ENCODE measurements around the gene RACGAP1. TPM values are rescaled to one million over a fixed set of nuclear protein-coding genes. Genes with fewer than 3 reads are reported as not detected.

The RACGAP1 gene
- polyA plus RNA-seq, 3 donors = 3.1 to 5.4 (median 3.6) TPM

DNA sequence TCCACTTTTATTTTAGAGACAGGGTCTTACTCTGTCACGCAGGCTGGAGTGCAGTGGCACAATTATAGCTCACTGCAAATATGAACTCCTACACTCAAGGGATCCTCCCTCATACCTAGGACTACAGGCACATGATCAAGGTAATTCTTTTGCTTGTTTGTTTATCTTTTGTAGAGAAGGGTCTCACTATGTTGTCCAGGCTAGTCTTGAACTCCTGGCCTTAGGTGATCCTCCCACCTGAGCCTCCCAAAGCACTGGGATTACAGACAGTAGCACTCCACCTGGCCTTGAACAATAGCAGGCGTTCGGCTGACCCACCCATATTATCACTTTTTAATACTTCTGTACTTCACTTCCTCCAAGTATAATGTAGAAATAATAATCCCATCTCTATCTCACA is 1.4 kb upstream of the RACGAP1 start:
- Histone ChIP-seq H3K9ac (ENCODE audit: insufficient read depth, low read length, poor library complexity, severe bottlenecking) (no peak overlapping the region), H3K9me3 (replicated peaks in 1 of 2; ENCODE audit: control insufficient read depth in 1 of 2, insufficient read depth in 1 of 2, low read length in 2 of 2) (no peaks in the 10 kb centered on the region), H3K4me3 (replicated peaks in 1 of 3; ENCODE audit: low read depth in 2 of 3, low read length in 3 of 3) (no peak overlapping the region), H3K27me3 (ENCODE audit: control insufficient read depth in 2 of 2, insufficient read depth in 2 of 2, low read length in 2 of 2) (no peaks in the 10 kb centered on the region), H3K27ac (ENCODE audit: low read depth in 1 of 2, low read length in 2 of 2) (no peak overlapping the region), H3K4me2 (replicated peaks; ENCODE audit: extremely low read depth, low read length, poor library complexity, severe bottlenecking) (no peak overlapping the region), H2AFZ (ENCODE audit: insufficient read depth, low read depth, low read length, poor library complexity, severe bottlenecking) (no peak overlapping the region), H3K36me3 (replicated peaks in 1 of 2; ENCODE audit: control insufficient read depth in 1 of 2, insufficient read depth in 2 of 2, low read length in 2 of 2) (peaks cover 4 to 16% of the 10 kb centered on the region in 2 donors), H3K79me2 (ENCODE audit: insufficient read depth, low read length) (peaks cover 37% of the 10 kb centered on the region), H3K4me1 (ENCODE audit: control insufficient read depth in 1 of 2, insufficient read depth in 2 of 2, low read length in 2 of 2) (peaks cover 14% of the 10 kb centered on the region in 2 donors), H4K20me1 (ENCODE audit: insufficient read depth, low read length) (no peaks in the 10 kb centered on the region)
- WGBS (ENCODE audit: insufficient coverage) = 100% methylated on average over 1 of the region's 3 CpGs
- peaks cover 18 to 33% of the 10 kb centered on the region in 2 donors for H3K36me3 Mint-ChIP-seq
- no peaks in the 10 kb centered on the region for H3K9me3 Mint-ChIP-seq
- peaks cover 0 to 2% (median 0%) of the 10 kb centered on the region in 3 donors for H3K27me3 Mint-ChIP-seq (ENCODE audit: low read depth in 3 of 3)
- H3K27ac Mint-ChIP-seq = peak overlapping the region in 1 of 7 donors; percentile 35
- TF ChIP-seq, protein P1, sequence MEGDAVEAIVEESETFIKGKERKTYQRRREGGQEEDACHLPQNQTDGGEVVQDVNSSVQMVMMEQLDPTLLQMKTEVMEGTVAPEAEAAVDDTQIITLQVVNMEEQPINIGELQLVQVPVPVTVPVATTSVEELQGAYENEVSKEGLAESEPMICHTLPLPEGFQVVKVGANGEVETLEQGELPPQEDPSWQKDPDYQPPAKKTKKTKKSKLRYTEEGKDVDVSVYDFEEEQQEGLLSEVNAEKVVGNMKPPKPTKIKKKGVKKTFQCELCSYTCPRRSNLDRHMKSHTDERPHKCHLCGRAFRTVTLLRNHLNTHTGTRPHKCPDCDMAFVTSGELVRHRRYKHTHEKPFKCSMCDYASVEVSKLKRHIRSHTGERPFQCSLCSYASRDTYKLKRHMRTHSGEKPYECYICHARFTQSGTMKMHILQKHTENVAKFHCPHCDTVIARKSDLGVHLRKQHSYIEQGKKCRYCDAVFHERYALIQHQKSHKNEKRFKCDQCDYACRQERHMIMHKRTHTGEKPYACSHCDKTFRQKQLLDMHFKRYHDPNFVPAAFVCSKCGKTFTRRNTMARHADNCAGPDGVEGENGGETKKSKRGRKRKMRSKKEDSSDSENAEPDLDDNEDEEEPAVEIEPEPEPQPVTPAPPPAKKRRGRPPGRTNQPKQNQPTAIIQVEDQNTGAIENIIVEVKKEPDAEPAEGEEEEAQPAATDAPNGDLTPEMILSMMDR (IDR thresholded peaks at IDR 0.05) = no peak
- DNase-seq = no peak
- H3K4me3 Mint-ChIP-seq = no peak overlapping the region
- intact Hi-C loops (cut with micrococcal nuclease) = no loop called here
- peaks cover 34% of the 10 kb centered on the region for H3K4me1 Mint-ChIP-seq

DNA sequence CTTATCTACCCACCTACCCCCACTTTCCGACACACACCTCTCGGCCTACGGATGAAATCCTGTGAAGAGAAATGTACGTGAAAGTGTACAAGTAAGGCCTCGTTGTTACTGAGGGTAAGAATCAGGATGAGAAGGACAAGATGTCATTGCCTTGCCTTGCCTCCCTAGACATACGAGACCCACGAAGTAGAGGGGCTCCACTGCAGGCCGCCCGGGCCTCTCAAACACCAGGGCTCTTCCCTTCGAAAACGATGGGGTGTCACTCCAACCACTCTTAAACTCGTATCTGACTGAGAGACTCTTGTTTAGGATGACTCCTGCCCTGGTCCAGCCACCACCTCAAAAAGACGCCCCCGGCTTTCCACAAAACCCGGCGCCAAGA is 498 bp downstream of the RACGAP1 start:
- TF ChIP-seq, protein P1 (IDR thresholded peaks at IDR 0.05) = no peak
- Histone ChIP-seq H3K4me3 (replicated peaks in 1 of 3; ENCODE audit: low read depth in 2 of 3, low read length in 3 of 3) (peak overlapping the region; percentile 66 to 91 (median 82)), H3K79me2 (ENCODE audit: insufficient read depth, low read length) (peaks cover 56% of the 10 kb centered on the region), H3K27ac (ENCODE audit: low read depth in 1 of 2, low read length in 2 of 2) (peak overlapping the region in 1 of 2 donors; percentile 69), H3K27me3 (ENCODE audit: control insufficient read depth in 2 of 2, insufficient read depth in 2 of 2, low read length in 2 of 2) (no peaks in the 10 kb centered on the region), H3K9ac (ENCODE audit: insufficient read depth, low read length, poor library complexity, severe bottlenecking) (peak overlapping the region; percentile 60), H4K20me1 (ENCODE audit: insufficient read depth, low read length) (no peaks in the 10 kb centered on the region), H3K36me3 (replicated peaks in 1 of 2; ENCODE audit: control insufficient read depth in 1 of 2, insufficient read depth in 2 of 2, low read length in 2 of 2) (peaks cover 6 to 16% of the 10 kb centered on the region in 2 donors), H3K4me1 (ENCODE audit: control insufficient read depth in 1 of 2, insufficient read depth in 2 of 2, low read length in 2 of 2) (peaks cover 14% of the 10 kb centered on the region in 2 donors), H3K4me2 (replicated peaks; ENCODE audit: extremely low read depth, low read length, poor library complexity, severe bottlenecking) (peak overlapping the region; percentile 82), H2AFZ (ENCODE audit: insufficient read depth, low read depth, low read length, poor library complexity, severe bottlenecking) (peak overlapping the region; percentile 80), H3K9me3 (replicated peaks in 1 of 2; ENCODE audit: control insufficient read depth in 1 of 2, insufficient read depth in 1 of 2, low read length in 2 of 2) (no peaks in the 10 kb centered on the region)
- 0% methylated on average over 7 of the region's 16 CpGs for WGBS (ENCODE audit: insufficient coverage)
- H3K9me3 Mint-ChIP-seq = no peaks in the 10 kb centered on the region
- H3K27ac Mint-ChIP-seq = peak overlapping the region; percentile 94 to 98 (median 95)
- H3K4me3 Mint-ChIP-seq = peak overlapping the region; percentile 99 to 100
- H3K27me3 Mint-ChIP-seq (ENCODE audit: low read depth in 3 of 3) = no peaks in the 10 kb centered on the region
- H3K36me3 Mint-ChIP-seq = peaks cover 15 to 26% of the 10 kb centered on the region in 2 donors
- peaks cover 26% of the 10 kb centered on the region for H3K4me1 Mint-ChIP-seq
- DNase-seq = no peak
- intact Hi-C loops (cut with micrococcal nuclease) = no loop called here

All from CD14-positive monocyte (primary cell).